ENCODE results near the gene GSG1L. TPM values are rescaled to one million over a fixed set of nuclear protein-coding genes. Genes with fewer than 3 reads are reported as not detected.

Gene GSG1L
- polyA plus RNA-seq, 1 donor (not counting 4 experiments of a cell fraction or from before 2014, with no cell fraction given) = not detected

DNA sequence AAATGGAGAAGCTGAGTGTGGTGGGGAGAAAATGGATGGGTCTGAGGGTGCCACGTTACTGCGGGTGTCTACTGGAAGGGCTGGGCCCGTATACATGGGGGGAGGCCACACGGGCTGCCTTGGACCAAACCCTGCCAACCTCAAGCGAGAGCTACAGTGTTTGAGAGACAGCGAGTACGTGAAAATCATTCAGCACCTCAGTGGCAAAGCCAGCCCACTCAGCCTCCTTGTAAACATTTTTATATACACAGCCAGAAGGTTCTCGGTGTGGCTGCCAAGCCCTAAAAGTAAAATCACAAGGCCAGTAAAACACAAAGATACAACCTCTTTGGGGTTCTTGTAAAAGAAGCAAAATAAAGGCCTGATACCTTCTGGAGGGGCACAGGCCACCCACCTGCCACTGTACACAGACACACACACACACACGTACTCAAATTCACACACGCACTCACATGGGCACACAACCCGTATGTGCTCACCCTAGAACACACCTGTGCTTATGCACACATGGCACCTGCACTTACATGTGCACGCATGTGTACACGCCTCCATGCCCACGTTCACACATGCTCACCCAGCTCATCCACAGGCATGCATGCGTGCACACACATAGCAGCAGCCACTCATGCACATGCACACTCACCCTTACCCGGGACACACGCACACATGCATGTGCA lies 102.8 kb downstream of the GSG1L start:
- no peak for TF ChIP-seq EZH2 (IDR thresholded peaks at IDR 0.05; ENCODE audit: low read length)
- TF ChIP-seq, protein P1, sequence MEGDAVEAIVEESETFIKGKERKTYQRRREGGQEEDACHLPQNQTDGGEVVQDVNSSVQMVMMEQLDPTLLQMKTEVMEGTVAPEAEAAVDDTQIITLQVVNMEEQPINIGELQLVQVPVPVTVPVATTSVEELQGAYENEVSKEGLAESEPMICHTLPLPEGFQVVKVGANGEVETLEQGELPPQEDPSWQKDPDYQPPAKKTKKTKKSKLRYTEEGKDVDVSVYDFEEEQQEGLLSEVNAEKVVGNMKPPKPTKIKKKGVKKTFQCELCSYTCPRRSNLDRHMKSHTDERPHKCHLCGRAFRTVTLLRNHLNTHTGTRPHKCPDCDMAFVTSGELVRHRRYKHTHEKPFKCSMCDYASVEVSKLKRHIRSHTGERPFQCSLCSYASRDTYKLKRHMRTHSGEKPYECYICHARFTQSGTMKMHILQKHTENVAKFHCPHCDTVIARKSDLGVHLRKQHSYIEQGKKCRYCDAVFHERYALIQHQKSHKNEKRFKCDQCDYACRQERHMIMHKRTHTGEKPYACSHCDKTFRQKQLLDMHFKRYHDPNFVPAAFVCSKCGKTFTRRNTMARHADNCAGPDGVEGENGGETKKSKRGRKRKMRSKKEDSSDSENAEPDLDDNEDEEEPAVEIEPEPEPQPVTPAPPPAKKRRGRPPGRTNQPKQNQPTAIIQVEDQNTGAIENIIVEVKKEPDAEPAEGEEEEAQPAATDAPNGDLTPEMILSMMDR (optimal IDR thresholded peaks at IDR 0.05 in 1 of 3, IDR thresholded peaks at IDR 0.05 in 1 of 3, conservative IDR thresholded peaks at IDR 0.05 in 1 of 3; ENCODE audit: extremely low read depth in 1 of 3, insufficient read depth in 2 of 3, low read length in 3 of 3) = no peak
- DNase-seq (ENCODE audit: low read depth, low spot score) = no peak
- dilution Hi-C loops (cut with MboI; ENCODE audit: extremely low pct_ligation_motif_present, low sequenced_read_pairs) = no loop called here
- H3K36me3 ChIP-seq (ENCODE audit: control insufficient read depth in 2 of 2, extremely low read depth in 1 of 2, insufficient read depth in 2 of 2, low read length in 2 of 2) = no peaks in the 10 kb centered on the region
- H3K4me1 ChIP-seq (ENCODE audit: control insufficient read depth, extremely low read depth, insufficient read depth, low read length) = no peaks in the 10 kb centered on the region
- FAIRE-seq = no peak
- no peak overlapping the region for H2AFZ ChIP-seq (ENCODE audit: control insufficient read depth, low read length)
- no peak overlapping the region for H3K27ac ChIP-seq (ENCODE audit: control insufficient read depth, insufficient read depth, low read length)
- no peaks in the 10 kb centered on the region for H4K20me1 ChIP-seq (ENCODE audit: control insufficient read depth, extremely low read depth, insufficient read depth, low read length)
- no peak overlapping the region for H3K4me3 ChIP-seq (ENCODE audit: control insufficient read depth in 2 of 3, extremely low read depth in 1 of 3, insufficient read depth in 2 of 3, low read depth in 1 of 3, low read length in 3 of 3)
- H3K27me3 ChIP-seq (ENCODE audit: control insufficient read depth, extremely low read depth, insufficient read depth, low read length) = no peaks in the 10 kb centered on the region
- H3K4me2 ChIP-seq (ENCODE audit: control insufficient read depth, extremely low read depth, insufficient read depth, low read depth, low read length) = no peak overlapping the region
- H3K79me2 ChIP-seq (ENCODE audit: control insufficient read depth, insufficient read depth, low read length) = no peaks in the 10 kb centered on the region
- no peak overlapping the region for H3K9ac ChIP-seq (ENCODE audit: control insufficient read depth, extremely low read depth, insufficient read depth, low read length)
- no peaks in the 10 kb centered on the region for H3K9me1 ChIP-seq (ENCODE audit: control insufficient read depth, extremely low read depth, insufficient read depth, low read length)
- no peaks in the 10 kb centered on the region for H3K9me3 ChIP-seq (ENCODE audit: control insufficient read depth, low read depth, low read length)

DNA sequence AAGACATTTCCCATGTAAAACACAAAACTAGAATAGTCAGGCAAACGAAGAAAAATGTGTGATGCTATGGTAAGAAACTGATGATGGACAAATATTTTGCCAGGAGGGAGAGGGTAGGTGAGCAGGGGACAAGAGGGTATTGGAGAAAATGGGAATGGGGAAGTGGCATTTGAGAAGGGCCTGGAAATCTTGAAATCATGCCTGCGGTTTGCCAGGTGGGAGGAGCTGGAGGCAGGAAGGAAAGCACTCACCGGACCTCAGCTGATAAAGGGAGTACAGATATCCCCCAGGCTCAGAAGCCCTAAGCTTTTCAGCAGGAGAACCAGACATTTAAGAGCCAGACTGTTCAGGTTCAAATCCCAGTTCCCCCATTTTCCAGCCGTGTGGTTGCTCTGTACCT lies 103.6 kb downstream of the GSG1L start:
- Histone ChIP-seq H3K4me1 (ENCODE audit: control insufficient read depth, extremely low read depth, insufficient read depth, low read length) (no peaks in the 10 kb centered on the region), H3K79me2 (ENCODE audit: control insufficient read depth, insufficient read depth, low read length) (no peaks in the 10 kb centered on the region), H3K4me2 (ENCODE audit: control insufficient read depth, extremely low read depth, insufficient read depth, low read depth, low read length) (no peak overlapping the region), H3K4me3 (ENCODE audit: control insufficient read depth in 2 of 3, extremely low read depth in 1 of 3, insufficient read depth in 2 of 3, low read depth in 1 of 3, low read length in 3 of 3) (no peak overlapping the region), H3K9ac (ENCODE audit: control insufficient read depth, extremely low read depth, insufficient read depth, low read length) (no peak overlapping the region), H4K20me1 (ENCODE audit: control insufficient read depth, extremely low read depth, insufficient read depth, low read length) (no peaks in the 10 kb centered on the region), H3K36me3 (ENCODE audit: control insufficient read depth in 2 of 2, extremely low read depth in 1 of 2, insufficient read depth in 2 of 2, low read length in 2 of 2) (no peaks in the 10 kb centered on the region), H2AFZ (ENCODE audit: control insufficient read depth, low read length) (no peak overlapping the region), H3K27ac (ENCODE audit: control insufficient read depth, insufficient read depth, low read length) (no peak overlapping the region), H3K27me3 (ENCODE audit: control insufficient read depth, extremely low read depth, insufficient read depth, low read length) (no peaks in the 10 kb centered on the region), H3K9me1 (ENCODE audit: control insufficient read depth, extremely low read depth, insufficient read depth, low read length) (no peaks in the 10 kb centered on the region), H3K9me3 (ENCODE audit: control insufficient read depth, low read depth, low read length) (no peaks in the 10 kb centered on the region)
- DNase-seq (ENCODE audit: low read depth, low spot score) (no peak), FAIRE-seq (no peak)
- no peak for TF ChIP-seq EZH2 (IDR thresholded peaks at IDR 0.05; ENCODE audit: low read length)
- TF ChIP-seq, protein P1 (optimal IDR thresholded peaks at IDR 0.05 in 1 of 3, IDR thresholded peaks at IDR 0.05 in 1 of 3, conservative IDR thresholded peaks at IDR 0.05 in 1 of 3; ENCODE audit: extremely low read depth in 1 of 3, insufficient read depth in 2 of 3, low read length in 3 of 3) = no peak
- dilution Hi-C loops (cut with MboI; ENCODE audit: extremely low pct_ligation_motif_present, low sequenced_read_pairs) = no loop called here

All from keratinocyte (primary cell).